Left hindlimb (tissue), 1 donor: ENCODE data around the gene N4BP2.

Experiments
- DNase-seq: peaks from one replicate; pipeline ENCODE4 v3.0.0-alpha.2; 2018

The N4BP2 gene

GRCh38 chr4:40193578-40193977 lies 136.9 kb downstream of the N4BP2 start:
- DNase-seq: no peak

- DNase-seq: no peak
These were observed 138.0 kb downstream of the N4BP2 start for GRCh38 chr4:40194602-40195161.

- DNase-seq: no peak
These were observed 138.8 kb downstream of the N4BP2 start for GRCh38 chr4:40195182-40196177.

- no peak for DNase-seq
These were observed 139.6 kb downstream of the N4BP2 start for GRCh38 chr4:40196272-40196671.

- no peak for DNase-seq
These were observed 140.2 kb downstream of the N4BP2 start, which contains the start of gene RHOH for GRCh38 chr4:40196724-40197281. Gene RHOH (plus strand): TSS chr4:40197031. CDS start chr4:40243387, 46,356 bp downstream.

- DNase-seq: no peak
These were observed 141.4 kb downstream of the N4BP2 start for GRCh38 chr4:40197879-40198689.

- no peak for DNase-seq
These were observed 142.6 kb downstream of the N4BP2 start for GRCh38 chr4:40199179-40199670.

- no peak for DNase-seq
These were observed 143.6 kb downstream of the N4BP2 start for GRCh38 chr4:40199999-40200874.

GRCh38 chr4:40200875-40201801 lies 144.5 kb downstream of the N4BP2 start:
- DNase-seq: no peak

GRCh38 chr4:40201898-40202297 lies 145.2 kb downstream of the N4BP2 start:
- DNase-seq: no peak

- no peak for DNase-seq
These were observed 145.8 kb downstream of the N4BP2 start for GRCh38 chr4:40202474-40202873.

- DNase-seq: no peak
These were observed 148.0 kb downstream of the N4BP2 start for GRCh38 chr4:40204507-40205258.

GRCh38 chr4:40205259-40206198 lies 148.9 kb downstream of the N4BP2 start:
- DNase-seq: no peak

GRCh38 chr4:40206426-40206825 lies 149.8 kb downstream of the N4BP2 start:
- no peak for DNase-seq
